ENCODE measurements around the gene LGALS3.

DNA sequence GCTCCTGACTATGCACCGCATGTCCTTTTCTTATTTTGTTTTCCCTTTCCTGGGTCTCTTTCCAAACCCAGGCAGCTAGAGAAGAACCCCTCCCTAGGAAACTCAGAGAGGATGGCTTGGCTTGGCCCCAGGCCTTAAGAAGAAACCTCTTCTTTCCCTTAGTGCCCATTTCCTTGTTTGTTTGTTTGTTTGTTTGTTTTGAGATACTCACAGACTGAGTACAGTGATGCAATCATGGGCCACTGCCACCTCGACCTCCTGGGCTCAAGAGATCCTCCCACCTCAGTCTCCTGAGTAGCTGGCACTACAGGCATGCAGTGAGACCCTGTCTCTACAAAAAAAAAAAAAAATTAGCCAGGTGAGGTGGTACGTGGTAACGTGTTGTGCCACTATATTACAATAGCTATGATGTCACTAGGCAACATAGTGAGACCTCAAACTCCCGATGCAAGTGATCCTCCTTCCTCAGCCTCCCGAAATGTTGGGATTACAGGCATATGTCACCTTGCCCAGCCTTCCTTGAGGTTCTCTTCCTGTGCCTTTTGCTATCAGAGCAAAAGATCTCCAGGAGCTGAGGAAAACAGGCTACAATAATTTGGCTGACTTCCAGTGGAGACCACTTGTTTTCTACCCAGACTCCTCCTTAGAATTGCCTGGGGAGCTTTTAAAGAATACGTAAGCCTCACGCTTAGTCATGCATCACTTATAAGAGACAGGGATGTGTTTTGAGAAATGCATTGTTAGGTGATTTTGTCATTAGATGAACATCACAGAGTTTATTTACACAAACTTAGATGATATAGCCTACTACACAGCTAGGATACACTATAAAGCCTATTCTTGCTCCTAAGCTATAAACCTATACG is 34.5 kb upstream of the LGALS3 start:
- no peak for TF ChIP-seq CTCF (IDR thresholded peaks at IDR 0.05)
- no peak for TF ChIP-seq POLR2A (IDR thresholded peaks at IDR 0.05)

Data from esophagus squamous epithelium (tissue), 4 donors.